LHCN-M2 (cell line): ENCODE data around the gene R3HDM4. TPM values are rescaled to one million over a fixed set of nuclear protein-coding genes. Genes with fewer than 3 reads are reported as not detected.

Experiments used
- total RNA-seq: library from RNA; depleted of rRNA; stranded (reverse); fragments of >200 nt; gene quantifications from 2 replicates; pipeline ENCODE4 v1.2.3, GENCODE V29; 2014; rRNA removed

Gene R3HDM4
- total RNA-seq, 1 experiment from 2014 or later = 42.7 TPM

Other genes starting within 250 kb of the R3HDM4 start
- gene FSTL3, start 236.8 kb downstream of the R3HDM4 start, total RNA-seq = 125 and 217 TPM in 2 replicates
- not detected in 2 replicates for gene PRSS57, start 217.8 kb downstream of the R3HDM4 start, total RNA-seq
- 2.2 and 2.3 TPM in 2 replicates for gene PALM, start 204.3 kb downstream of the R3HDM4 start, total RNA-seq
- 0.46 and 0.58 TPM in 2 replicates for gene MISP, start 162.1 kb downstream of the R3HDM4 start, total RNA-seq
- gene PTBP1, start 115.8 kb downstream of the R3HDM4 start, total RNA-seq = 425 and 475 TPM in 2 replicates
- gene PLPPR3, start 91.3 kb downstream of the R3HDM4 start, total RNA-seq = 0.06 TPM in 1 of 2 replicates, not detected in the other
- gene AZU1, start 85.4 kb downstream of the R3HDM4 start, total RNA-seq = not detected in 2 replicates
- gene PRTN3, start 72.2 kb downstream of the R3HDM4 start, total RNA-seq = not detected in 2 replicates
- gene ELANE, start 60.9 kb downstream of the R3HDM4 start, total RNA-seq = 0.11 TPM in 1 of 2 replicates, not detected in the other
- 0.38 TPM in 1 of 2 replicates, not detected in the other for gene CFD, start 53.6 kb downstream of the R3HDM4 start, total RNA-seq
- 36.3 and 38.7 TPM in 2 replicates for gene MED16, start 20.0 kb downstream of the R3HDM4 start, total RNA-seq
- gene RNU6-9, start 19.7 kb downstream of the R3HDM4 start, total RNA-seq = not detected in 2 replicates
- not detected in 2 replicates for gene KISS1R, start 4.1 kb upstream of the R3HDM4 start, total RNA-seq
- gene ARID3A, start 12.8 kb upstream of the R3HDM4 start, total RNA-seq = 3.1 and 3.4 TPM in 2 replicates
- 44.2 and 53.6 TPM in 2 replicates for gene WDR18, start 71.1 kb upstream of the R3HDM4 start, total RNA-seq
- gene GRIN3B, start 87.2 kb upstream of the R3HDM4 start, total RNA-seq = 0.11 and 0.19 TPM in 2 replicates
- gene TMEM259, start 107.9 kb upstream of the R3HDM4 start, total RNA-seq = 154 and 176 TPM in 2 replicates
- not detected in 2 replicates for gene RNU6-2, start 108.3 kb upstream of the R3HDM4 start, total RNA-seq
- gene CNN2, start 113.4 kb upstream of the R3HDM4 start, total RNA-seq = 130 and 145 TPM in 2 replicates
- gene ABCA7, start 126.9 kb upstream of the R3HDM4 start, total RNA-seq = 18.1 and 21.5 TPM in 2 replicates
- gene ARHGAP45, start 153.9 kb upstream of the R3HDM4 start, total RNA-seq = 0.13 and 0.57 TPM in 2 replicates
- gene POLR2E, start 182.2 kb upstream of the R3HDM4 start, total RNA-seq = 277 and 355 TPM in 2 replicates
- gene GPX4, start 190.8 kb upstream of the R3HDM4 start, total RNA-seq = 347 and 363 TPM in 2 replicates